GM15510 (cell line): ENCODE data around the gene PCDHGB4.

Experiments used
- POLR2A ChIP-seq: IDR thresholded peaks from 3 replicates; pipeline ENCODE4 v1.6.1; 2011; ENCODE audit warnings: borderline replicate concordance; ENCODE audit not compliant: insufficient read length; ENCODE audit errors: extremely low read depth

Gene PCDHGB4

DNA sequence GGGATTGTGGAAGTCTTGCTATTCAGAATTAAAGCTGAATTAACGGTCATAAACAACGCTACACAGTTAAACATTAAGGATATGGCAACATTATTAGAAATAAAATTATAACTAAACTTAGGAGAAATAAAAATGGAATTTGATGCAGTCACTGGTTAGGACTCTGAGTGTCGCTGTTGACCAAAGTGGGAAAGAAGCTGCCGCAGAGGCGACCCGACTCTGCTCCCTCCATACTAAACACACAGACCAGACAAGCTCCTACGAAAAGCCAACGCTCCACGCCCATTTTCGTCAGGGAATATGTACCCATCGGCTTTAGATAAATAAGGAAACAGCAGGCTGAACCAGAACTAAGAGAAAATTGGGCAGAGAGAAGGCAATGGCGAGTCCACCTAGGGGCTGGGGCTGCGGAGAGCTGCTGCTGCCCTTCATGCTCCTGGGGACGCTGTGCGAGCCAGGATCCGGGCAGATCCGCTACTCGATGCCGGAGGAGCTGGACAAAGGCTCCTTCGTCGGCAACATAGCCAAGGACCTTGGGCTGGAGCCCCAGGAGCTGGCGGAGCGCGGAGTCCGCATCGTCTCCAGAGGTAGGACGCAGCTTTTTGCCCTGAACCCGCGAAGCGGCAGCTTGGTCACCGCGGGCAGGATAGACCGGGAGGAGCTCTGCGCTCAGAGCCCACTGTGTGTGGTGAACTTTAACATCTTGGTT is 23.4 kb upstream of the PCDHGB4 start, which contains the start of gene PCDHGA5:
Gene PCDHGA5, plus strand, starts transcription at position 211 of the 709 bp plus-strand sequence. Its CDS starts 169 bp downstream, at position 380.
- no peak for TF ChIP-seq POLR2A

DNA sequence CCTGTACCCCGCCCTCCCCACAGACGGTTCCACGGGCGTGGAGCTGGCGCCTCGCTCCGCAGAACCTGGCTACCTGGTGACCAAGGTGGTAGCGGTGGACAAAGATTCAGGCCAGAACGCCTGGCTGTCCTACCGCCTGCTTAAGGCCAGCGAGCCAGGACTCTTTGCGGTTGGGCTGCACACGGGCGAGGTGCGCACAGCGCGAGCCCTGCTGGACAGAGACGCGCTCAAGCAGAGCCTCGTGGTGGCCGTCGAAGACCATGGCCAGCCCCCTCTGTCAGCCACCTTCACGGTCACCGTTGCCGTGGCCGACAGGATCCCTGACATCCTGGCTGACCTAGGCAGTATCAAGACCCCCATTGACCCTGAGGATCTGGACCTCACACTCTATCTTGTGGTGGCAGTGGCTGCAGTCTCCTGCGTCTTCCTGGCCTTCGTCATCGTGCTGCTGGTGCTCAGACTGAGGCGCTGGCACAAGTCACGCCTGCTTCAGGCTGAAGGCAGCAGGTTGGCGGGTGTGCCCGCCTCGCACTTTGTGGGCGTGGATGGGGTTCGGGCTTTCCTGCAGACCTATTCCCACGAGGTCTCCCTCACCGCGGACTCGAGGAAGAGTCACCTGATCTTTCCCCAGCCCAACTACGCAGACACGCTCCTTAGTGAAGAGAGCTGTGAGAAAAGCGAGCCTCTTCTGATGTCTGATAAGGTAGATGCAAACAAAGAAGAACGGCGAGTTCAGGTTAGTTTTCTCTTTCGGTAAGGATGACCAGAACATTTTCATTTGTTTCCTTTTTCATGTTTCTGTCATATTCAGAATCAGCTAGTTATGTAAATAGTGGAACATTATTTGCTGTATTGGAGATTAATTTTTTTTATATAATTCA is 21.2 kb upstream of the PCDHGB4 start:
- no peak for TF ChIP-seq POLR2A

DNA sequence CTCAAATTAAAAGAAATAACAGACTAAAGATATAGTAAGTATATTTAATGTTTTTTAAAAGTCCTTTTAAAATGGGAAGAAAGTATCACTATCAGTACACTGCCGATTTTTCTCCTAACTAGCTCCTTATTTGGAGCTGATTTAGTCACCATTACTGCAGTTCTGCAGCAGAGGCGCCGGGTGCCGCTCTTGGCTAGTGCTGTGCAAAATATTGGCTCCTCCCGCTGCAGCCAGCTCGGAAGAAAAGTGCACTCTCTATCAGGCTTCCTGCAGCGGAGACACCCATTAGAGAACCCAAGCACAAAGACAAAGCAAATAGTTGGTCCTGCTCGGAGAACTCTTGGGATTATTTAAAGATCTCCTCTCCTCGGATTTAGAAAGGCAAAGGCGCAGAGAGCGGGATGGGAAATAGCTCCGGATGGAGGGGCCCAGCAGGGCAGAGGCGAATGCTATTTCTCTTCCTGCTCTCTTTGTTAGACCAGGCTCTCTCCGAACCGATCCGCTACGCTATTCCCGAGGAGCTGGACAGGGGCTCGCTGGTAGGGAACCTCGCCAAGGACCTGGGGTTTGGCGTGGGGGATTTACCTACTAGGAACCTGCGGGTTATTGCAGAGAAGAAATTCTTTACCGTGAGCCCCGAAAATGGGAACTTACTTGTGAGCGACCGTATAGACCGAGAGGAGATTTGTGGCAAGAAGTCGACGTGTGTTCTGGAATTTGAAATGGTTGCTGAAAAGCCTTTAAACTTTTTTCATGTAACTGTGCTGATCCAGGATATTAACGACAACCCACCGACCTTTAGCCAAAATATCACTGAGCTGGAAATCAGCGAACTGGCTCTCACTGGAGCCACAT is 17.3 kb upstream of the PCDHGB4 start, which contains the start of gene PCDHGB3:
Gene PCDHGB3, plus strand, starts transcription at position 249 of the 855 bp plus-strand sequence. Its CDS starts 153 bp downstream, at position 402.
- no peak for TF ChIP-seq POLR2A

DNA sequence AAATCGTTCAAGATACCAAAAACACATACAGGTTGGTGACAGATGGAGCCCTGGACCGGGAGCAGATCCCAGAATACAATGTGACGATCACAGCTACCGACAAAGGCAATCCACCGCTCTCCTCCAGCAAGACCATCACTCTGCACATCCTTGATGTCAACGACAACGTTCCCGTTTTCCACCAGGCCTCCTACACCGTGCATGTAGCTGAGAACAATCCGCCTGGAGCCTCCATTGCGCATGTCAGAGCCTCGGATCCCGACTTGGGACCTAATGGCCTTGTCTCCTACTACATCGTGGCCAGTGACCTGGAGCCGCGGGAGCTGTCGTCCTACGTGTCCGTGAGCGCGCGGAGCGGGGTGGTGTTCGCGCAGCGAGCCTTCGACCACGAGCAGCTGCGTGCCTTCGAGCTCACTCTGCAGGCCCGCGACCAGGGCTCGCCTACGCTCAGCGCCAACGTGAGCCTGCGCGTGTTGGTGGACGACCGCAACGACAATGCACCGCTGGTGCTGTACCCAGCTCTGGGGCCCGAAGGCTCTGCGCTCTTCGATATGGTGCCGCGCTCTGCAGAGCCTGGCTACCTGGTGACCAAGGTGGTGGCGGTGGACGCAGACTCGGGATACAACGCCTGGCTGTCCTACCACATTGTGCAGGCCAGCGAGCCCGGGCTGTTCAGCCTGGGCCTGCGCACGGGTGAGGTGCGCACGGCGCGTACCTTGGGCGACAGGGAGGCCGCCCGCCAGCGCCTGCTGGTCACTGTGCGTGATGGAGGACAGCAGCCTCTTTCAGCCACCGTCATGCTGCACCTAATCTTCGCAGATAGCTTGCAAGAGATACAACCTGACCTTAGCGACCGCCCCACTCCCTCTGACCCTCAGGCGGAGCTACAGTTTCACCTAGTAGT is 15.7 kb upstream of the PCDHGB4 start:
- no peak for TF ChIP-seq POLR2A

DNA sequence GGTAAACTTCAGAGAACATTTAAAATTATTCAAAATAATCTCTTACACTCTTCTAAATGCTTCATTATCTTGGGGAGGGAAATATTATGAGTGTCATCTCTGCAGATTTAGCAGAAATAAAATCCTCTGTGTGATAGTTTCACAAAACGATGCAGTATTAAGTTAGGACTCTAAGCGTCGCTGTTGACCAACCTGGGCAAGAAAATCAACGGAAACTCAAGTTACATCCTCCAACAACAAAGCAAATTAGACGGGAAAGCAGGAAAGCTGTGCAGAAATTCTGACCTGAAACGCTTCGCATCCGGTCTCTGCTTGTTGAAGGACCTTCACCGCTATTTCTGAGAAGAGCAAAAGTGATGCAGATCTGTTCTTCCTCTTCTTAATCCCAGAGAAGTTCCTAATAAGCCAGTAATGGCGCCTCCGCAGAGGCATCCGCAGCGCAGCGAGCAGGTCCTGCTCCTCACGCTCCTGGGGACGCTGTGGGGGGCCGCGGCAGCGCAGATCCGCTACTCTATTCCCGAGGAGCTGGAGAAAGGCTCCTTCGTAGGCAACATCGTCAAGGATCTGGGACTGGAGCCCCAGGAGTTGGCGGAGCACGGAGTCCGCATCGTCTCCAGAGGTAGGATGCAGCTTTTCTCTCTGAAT is 13.7 kb upstream of the PCDHGB4 start, which contains the start of gene PCDHGA6:
Gene PCDHGA6, plus strand, starts transcription at position 219 of the 645 bp plus-strand sequence. Its CDS starts 193 bp downstream, at position 412.
- TF ChIP-seq POLR2A: no peak

DNA sequence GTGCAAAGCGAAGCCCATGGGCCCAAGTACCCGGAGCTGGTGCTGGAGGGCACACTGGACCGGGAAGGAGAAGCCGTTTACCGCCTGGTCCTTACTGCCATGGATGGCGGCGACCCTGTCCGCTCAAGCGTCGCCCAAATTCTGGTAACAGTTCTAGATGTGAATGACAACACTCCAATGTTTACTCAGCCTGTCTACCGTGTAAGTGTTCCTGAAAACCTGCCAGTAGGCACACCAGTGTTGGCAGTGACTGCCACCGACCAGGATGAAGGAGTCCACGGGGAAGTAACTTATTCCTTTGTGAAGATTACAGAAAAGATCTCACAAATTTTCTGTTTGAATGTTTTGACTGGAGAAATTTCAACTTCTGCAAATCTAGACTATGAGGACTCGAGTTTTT is 12.9 kb upstream of the PCDHGB4 start:
- TF ChIP-seq POLR2A: no peak

DNA sequence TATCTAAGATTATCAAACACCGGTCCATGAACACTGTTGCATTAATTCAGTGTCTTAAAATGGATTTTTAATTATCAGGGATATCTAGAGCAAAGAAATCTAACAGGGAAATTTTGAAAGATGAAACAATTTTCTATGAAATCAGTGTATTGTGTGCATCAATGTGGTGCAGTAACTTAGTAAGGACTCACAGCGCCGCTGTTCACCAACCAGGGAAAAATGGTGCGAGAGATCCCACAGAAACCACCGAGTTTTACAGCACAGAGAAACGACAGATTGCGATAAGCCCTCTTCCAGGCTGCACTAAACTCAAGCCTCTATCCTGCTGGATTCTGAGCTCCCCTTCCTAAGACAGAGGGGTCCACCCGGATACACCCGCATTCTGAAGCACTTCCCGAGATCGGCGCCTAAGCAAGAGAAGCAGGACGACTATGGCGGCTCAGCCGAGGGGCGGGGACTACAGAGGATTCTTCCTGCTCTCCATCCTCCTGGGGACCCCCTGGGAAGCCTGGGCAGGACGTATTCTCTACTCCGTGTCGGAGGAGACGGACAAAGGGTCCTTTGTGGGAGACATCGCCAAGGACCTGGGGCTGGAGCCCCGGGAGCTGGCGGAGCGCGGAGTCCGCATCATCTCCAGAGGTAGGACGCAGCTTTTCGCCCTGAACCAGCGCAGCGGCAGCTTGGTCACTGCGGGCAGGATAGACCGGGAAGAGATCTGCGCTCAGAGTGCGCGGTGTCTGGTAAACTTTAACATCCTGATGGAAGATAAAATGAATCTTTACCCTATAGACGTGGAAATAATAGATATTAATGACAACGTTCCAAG is 4.8 kb upstream of the PCDHGB4 start, which contains the start of gene PCDHGA7:
Gene PCDHGA7, plus strand, starts transcription at position 274 of the 826 bp plus-strand sequence. Its CDS starts 158 bp downstream, at position 432.
- no peak for TF ChIP-seq POLR2A

DNA sequence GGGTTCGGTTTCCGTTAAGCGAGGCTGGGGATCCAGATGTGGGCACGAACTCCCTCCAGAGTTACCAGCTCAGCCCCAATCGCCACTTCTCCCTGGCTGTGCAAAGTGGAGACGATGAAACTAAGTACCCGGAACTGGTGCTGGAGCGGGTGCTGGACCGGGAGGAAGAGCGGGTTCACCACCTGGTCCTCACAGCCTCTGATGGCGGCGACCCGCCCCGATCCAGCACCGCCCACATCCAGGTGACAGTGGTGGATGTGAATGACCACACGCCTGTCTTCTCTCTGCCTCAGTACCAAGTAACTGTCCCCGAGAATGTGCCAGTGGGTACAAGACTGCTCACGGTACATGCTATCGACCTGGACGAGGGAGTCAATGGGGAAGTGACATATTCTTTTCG is 4.2 kb upstream of the PCDHGB4 start:
- no peak for TF ChIP-seq POLR2A

DNA sequence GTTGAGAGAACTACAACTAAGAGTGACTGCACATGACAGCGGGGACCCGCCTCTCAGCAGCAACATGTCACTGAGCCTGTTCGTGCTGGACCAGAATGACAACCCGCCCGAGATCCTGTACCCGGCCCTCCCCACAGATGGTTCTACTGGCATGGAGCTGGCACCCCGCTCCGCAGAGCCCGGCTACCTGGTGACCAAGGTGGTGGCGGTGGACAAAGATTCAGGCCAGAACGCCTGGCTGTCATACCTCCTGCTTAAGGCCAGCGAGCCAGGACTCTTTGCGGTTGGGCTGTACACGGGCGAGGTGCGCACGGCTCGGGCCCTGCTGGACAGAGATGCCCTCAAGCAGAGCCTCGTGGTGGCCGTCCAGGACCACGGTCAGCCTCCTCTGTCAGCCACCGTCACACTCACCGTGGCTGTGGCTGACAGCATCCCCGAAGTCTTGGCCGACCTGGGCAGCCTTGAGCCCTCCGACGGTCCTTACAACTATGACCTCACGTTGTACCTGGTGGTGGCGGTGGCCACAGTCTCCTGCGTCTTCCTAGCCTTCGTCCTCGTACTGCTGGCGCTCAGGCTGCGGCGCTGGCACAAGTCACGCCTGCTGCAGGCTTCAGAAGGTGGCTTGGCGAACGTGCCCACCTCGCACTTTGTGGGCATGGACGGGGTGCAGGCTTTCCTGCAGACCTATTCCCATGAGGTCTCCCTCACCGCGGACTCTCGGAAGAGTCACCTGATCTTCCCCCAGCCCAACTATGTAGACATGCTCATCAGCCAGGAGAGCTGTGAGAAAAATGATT is 2.8 kb upstream of the PCDHGB4 start:
- TF ChIP-seq POLR2A: no peak

DNA sequence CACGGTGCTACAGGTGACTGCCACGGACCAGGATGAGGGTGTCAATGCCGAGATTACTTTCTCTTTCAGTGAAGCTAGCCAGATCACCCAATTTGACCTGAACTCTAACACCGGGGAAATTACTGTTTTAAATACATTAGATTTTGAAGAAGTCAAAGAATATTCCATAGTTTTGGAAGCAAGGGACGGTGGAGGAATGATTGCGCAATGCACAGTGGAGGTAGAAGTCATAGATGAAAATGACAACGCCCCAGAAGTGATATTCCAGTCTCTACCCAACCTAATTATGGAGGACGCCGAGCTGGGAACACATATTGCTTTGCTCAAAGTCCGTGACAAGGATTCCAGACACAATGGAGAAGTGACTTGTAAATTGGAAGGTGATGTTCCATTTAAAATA is 1.2 kb downstream of the PCDHGB4 start:
- TF ChIP-seq POLR2A: no peak
